ENCODE results near the gene SLC6A11. TPM values are rescaled to one million over a fixed set of nuclear protein-coding genes. Genes with fewer than 3 reads are reported as not detected.

Gene SLC6A11
- total RNA-seq, 1 experiment from 2014 or later: 1.5 TPM

DNA sequence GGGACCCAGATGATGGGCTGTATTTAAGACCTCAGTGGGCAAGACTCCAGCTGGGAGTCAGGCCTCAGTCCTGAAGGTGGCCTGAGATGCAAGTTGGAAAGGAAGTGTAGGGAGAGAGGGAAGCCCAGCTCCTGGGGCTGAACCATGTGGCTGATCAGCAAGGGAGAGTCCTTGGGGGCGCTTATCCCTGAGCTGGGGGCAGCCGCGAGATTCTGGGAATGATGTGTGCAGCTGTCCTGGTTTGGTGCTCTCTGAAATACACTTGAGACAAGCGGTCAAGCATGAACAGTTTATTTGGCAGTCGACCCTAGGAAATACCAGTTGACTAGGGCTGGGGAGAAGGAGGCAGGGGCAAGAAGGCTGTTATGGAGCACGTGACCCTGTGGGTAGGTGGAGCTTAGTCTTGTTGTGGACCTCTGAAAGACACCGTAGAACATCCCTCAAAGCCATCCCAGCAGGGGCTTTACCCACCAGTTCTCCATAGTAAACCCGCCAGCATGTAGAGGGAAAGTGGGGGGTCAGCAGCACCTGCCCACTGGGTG, 41.8 kb upstream of the SLC6A11 start:
- no peak overlapping the region for H3K27ac ChIP-seq (ENCODE audit: insufficient read length, low read depth, low read length)
- no peak overlapping the region for H4K91ac ChIP-seq (ENCODE audit: insufficient read length, low read depth, low read length)
- H3K27me3 ChIP-seq (ENCODE audit: insufficient read depth, low read length): no peaks in the 10 kb centered on the region; the same call in 1 of the 2 replicates
- Mint-ChIP-seq H3K27ac (no peak overlapping the region), H3K36me3 (ENCODE audit: insufficient read depth in 1 of 3, low read depth in 3 of 3) (no peaks in the 10 kb centered on the region), H3K27me3 (ENCODE audit: low read depth) (peaks cover 55% of the 10 kb centered on the region), H3K4me3 (no peak overlapping the region), H3K9me3 (no peaks in the 10 kb centered on the region), H3K4me1 (0 out of 4 replicates have a peak, but pooled peaks cover 0 to 3% of the 10 kb centered on the region in 2 experiments)
- no peaks in the 10 kb centered on the region for H4K20me1 ChIP-seq (ENCODE audit: control insufficient read depth, insufficient read depth, insufficient read length)
- H3K23ac ChIP-seq (ENCODE audit: insufficient read length, low read depth, low read length): no peak overlapping the region
- no peaks in the 10 kb centered on the region for H3K9me3 ChIP-seq (ENCODE audit: control insufficient read depth, low read depth, low read length)
- no peak for TF ChIP-seq CTCF (conservative IDR thresholded peaks at IDR 0.05)
- WGBS (ENCODE audit: extremely low coverage, insufficient read length, low lambda C conversion rate): no CpG with 5 or more reads among the region's 8 CpGs
- no peak overlapping the region for H3K9ac ChIP-seq (ENCODE audit: extremely low read depth, insufficient read length, low read length)
- H4K8ac ChIP-seq (replicated peaks; ENCODE audit: insufficient read length, low read depth, low read length): no peak overlapping the region
- no peaks in the 10 kb centered on the region for H3K4me1 ChIP-seq (ENCODE audit: insufficient read depth, low read length)
- no peak overlapping the region for H2BK15ac ChIP-seq (ENCODE audit: low read depth, low read length)
- no peaks in the 10 kb centered on the region for H3K79me1 ChIP-seq (ENCODE audit: insufficient read depth, low read depth, low read length, poor library complexity, severe bottlenecking)
- no peak overlapping the region for H3K4me2 ChIP-seq (ENCODE audit: insufficient read depth, insufficient read length, low read length)
- no peak overlapping the region for H2BK5ac ChIP-seq (ENCODE audit: insufficient read length, low read length)
- no peak overlapping the region for H2AFZ ChIP-seq (ENCODE audit: low read length)
- no peak overlapping the region for H3K56ac ChIP-seq (ENCODE audit: insufficient read length, low read depth, low read length)
- DNase-seq: no peak
- H2BK120ac ChIP-seq (ENCODE audit: low read depth, low read length, poor library complexity, severe bottlenecking): no peak overlapping the region
- no peaks in the 10 kb centered on the region for H3K79me2 ChIP-seq (ENCODE audit: insufficient read depth, low read length)
- H3T11ph ChIP-seq (ENCODE audit: low read length): no peak overlapping the region
- H3K23me2 ChIP-seq (ENCODE audit: insufficient read length, low read depth, low read length, poor library complexity, severe bottlenecking): no peaks in the 10 kb centered on the region
- H3K4ac ChIP-seq (ENCODE audit: low read depth, low read length): no peak overlapping the region
- H4K5ac ChIP-seq (ENCODE audit: insufficient read length, low read depth, low read length): no peak overlapping the region
- H3K14ac ChIP-seq (ENCODE audit: insufficient read depth, low read length): no peak overlapping the region; the same call in 1 of the 2 replicates
- no peak overlapping the region for H3K18ac ChIP-seq (ENCODE audit: insufficient read length, low read depth, low read length)
- H2BK20ac ChIP-seq (ENCODE audit: low read depth, low read length, poor library complexity, severe bottlenecking): no peak overlapping the region
- H2BK12ac ChIP-seq (ENCODE audit: insufficient read length, low read depth, low read length): no peak overlapping the region
- H2AK5ac ChIP-seq (ENCODE audit: insufficient read length, low read length): no peak overlapping the region
